Lower leg skin (tissue), 3 donors: ENCODE measurements around the gene CACNB4.

Experiments used
- POLR2A ChIP-seq, 2 donors: fragments of 450-650 bp; IDR thresholded peaks; one replicate each; pipeline ENCODE4 v1.6.1; 2016 to 2017; ENCODE audit warnings: antibody characterized with exemption in 2 of 2, mild to moderate bottlenecking in 1 of 2, moderate library complexity in 1 of 2
- TF ChIP-seq, protein P1 (sequence below), 3 donors: fragments of 450-650 bp; IDR thresholded peaks; one replicate each; pipeline ENCODE4 v1.5.1; 2016; ENCODE audit warnings: antibody characterized with exemption in 3 of 3, mild to moderate bottlenecking in 3 of 3, moderate library complexity in 2 of 3

GRCh38 chr2:151860210-151860609 is 238.6 kb downstream of the CACNB4 start:
- no peak for TF ChIP-seq POLR2A (IDR thresholded peaks at IDR 0.05)
- TF ChIP-seq, protein P1, sequence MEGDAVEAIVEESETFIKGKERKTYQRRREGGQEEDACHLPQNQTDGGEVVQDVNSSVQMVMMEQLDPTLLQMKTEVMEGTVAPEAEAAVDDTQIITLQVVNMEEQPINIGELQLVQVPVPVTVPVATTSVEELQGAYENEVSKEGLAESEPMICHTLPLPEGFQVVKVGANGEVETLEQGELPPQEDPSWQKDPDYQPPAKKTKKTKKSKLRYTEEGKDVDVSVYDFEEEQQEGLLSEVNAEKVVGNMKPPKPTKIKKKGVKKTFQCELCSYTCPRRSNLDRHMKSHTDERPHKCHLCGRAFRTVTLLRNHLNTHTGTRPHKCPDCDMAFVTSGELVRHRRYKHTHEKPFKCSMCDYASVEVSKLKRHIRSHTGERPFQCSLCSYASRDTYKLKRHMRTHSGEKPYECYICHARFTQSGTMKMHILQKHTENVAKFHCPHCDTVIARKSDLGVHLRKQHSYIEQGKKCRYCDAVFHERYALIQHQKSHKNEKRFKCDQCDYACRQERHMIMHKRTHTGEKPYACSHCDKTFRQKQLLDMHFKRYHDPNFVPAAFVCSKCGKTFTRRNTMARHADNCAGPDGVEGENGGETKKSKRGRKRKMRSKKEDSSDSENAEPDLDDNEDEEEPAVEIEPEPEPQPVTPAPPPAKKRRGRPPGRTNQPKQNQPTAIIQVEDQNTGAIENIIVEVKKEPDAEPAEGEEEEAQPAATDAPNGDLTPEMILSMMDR (IDR thresholded peaks at IDR 0.05) = no peak
